WTC11 (cell line): ENCODE measurements around the gene SLAMF1. TPM values are rescaled to one million over a fixed set of nuclear protein-coding genes. Genes with fewer than 3 reads are reported as not detected.

Source experiments
- ATAC-seq: fragments of 200-7000 bp; cut with Tn5 transposase; 2 replicates; pipeline ENCODE4 v1.10.0; 2021; ENCODE audit warnings: mild to moderate bottlenecking, moderate library complexity
- CTCF ChIA-PET: fragments of 300-600 bp; sonication (Branson Sonifier 250); formaldehyde crosslinking; loops from one replicate; lab custom pipeline; 2021; ENCODE audit warnings: antibody characterized with exemption; lab: Charles Lee
- POLR2A ChIA-PET: fragments of 350-600 bp; sonication (Branson Sonifier 250); formaldehyde crosslinking; loops from one replicate; lab custom pipeline; 2021; ENCODE audit warnings: antibody characterized with exemption; lab: Charles Lee
- DNase-seq: peaks from one replicate; pipeline ENCODE4 v3.0.0; 2021; ENCODE audit warnings: low spot score
- H3K27ac Mint-ChIP-seq: 2 replicates; pipeline ENCODE4 v1.8.0; 2021; ENCODE audit warnings: mixed read lengths
- H3K27me3 Mint-ChIP-seq: 2 replicates; pipeline ENCODE4 v1.8.0; 2021; ENCODE audit warnings: low read depth, mild to moderate bottlenecking, moderate library complexity, mixed read lengths
- H3K36me3 Mint-ChIP-seq: 2 replicates; pipeline ENCODE4 v1.8.0; 2021; ENCODE audit warnings: mixed read lengths
- H3K4me1 Mint-ChIP-seq: 2 replicates; pipeline ENCODE4 v1.8.0; 2022; ENCODE audit warnings: mixed read lengths
- H3K4me3 Mint-ChIP-seq: 2 replicates; pipeline ENCODE4 v1.8.0; 2021; ENCODE audit warnings: mild to moderate bottlenecking, moderate library complexity, mixed read lengths
- H3K9me3 Mint-ChIP-seq: 2 replicates; pipeline ENCODE4 v1.8.0; 2021; ENCODE audit warnings: mixed read lengths
- AFF4 ChIP-seq: sonication (generic); formaldehyde crosslinking; IDR thresholded peaks from 2 replicates; pipeline ENCODE4 v1.8.1; 2023; ENCODE audit warnings: mild to moderate bottlenecking, missing genetic modification reagents, borderline replicate concordance
- CREM ChIP-seq: sonication (generic); formaldehyde crosslinking; IDR thresholded peaks from 2 replicates; pipeline ENCODE4 v1.8.1; 2022; ENCODE audit warnings: mild to moderate bottlenecking, missing genetic modification reagents, moderate library complexity
- FOXJ3 ChIP-seq: sonication (generic); formaldehyde crosslinking; IDR thresholded peaks from 2 replicates; pipeline ENCODE4 v1.9.0; 2021; ENCODE audit warnings: missing genetic modification reagents, mild to moderate bottlenecking, borderline replicate concordance
- FOXP1 ChIP-seq: sonication (generic); formaldehyde crosslinking; IDR thresholded peaks from 2 replicates; pipeline ENCODE4 v1.8.0; 2022; ENCODE audit warnings: missing genetic modification reagents, mild to moderate bottlenecking, moderate library complexity, borderline replicate concordance
- GRHL2 ChIP-seq: fragments of 250-450 bp; sonication (Bioruptor Pico); IDR thresholded peaks from 2 replicates; pipeline ENCODE4 v1.8.0; 2022; ENCODE audit warnings: mild to moderate bottlenecking, moderate library complexity; ENCODE audit not compliant: insufficient replicate concordance, severe bottlenecking
- HMGA2 ChIP-seq: fragments of 250-450 bp; sonication (Bioruptor Pico); IDR thresholded peaks from 2 replicates; pipeline ENCODE4 v1.4.0; 2021; ENCODE audit warnings: mild to moderate bottlenecking, moderate library complexity
- HMGXB4 ChIP-seq: sonication (generic); formaldehyde crosslinking; IDR thresholded peaks from 2 replicates; pipeline ENCODE4 v1.8.1; 2023; ENCODE audit warnings: mild to moderate bottlenecking, moderate library complexity, missing genetic modification reagents
- NFYB ChIP-seq: sonication (generic); formaldehyde crosslinking; conservative IDR thresholded peaks from 2 replicates; pipeline ENCODE4 v1.8.0; 2022; ENCODE audit warnings: low read depth, missing genetic modification reagents
- OVOL2 ChIP-seq: fragments of 250-450 bp; sonication (Bioruptor Pico); IDR thresholded peaks from 2 replicates; pipeline ENCODE4 v1.9.0; 2021; ENCODE audit warnings: mild to moderate bottlenecking, borderline replicate concordance
- PRDM15 ChIP-seq: sonication (generic); formaldehyde crosslinking; IDR thresholded peaks from 2 replicates; pipeline ENCODE4 v1.8.0; 2022; ENCODE audit warnings: missing genetic modification reagents
- PRRX2 ChIP-seq: fragments of 250-450 bp; sonication (Bioruptor Pico); IDR thresholded peaks from 2 replicates; pipeline ENCODE4 v1.8.0; 2021; ENCODE audit warnings: mild to moderate bottlenecking
- RORB ChIP-seq: fragments of 250-450 bp; sonication (Bioruptor Pico); IDR thresholded peaks from 2 replicates; pipeline ENCODE4 v1.9.0; 2021; ENCODE audit warnings: mild to moderate bottlenecking
- USF1 ChIP-seq: sonication (generic); formaldehyde crosslinking; IDR thresholded peaks from 2 replicates; pipeline ENCODE4 v1.8.0; 2022; ENCODE audit warnings: mild to moderate bottlenecking, missing genetic modification reagents
- ZBTB43 ChIP-seq: sonication (generic); formaldehyde crosslinking; IDR thresholded peaks from 2 replicates; pipeline ENCODE4 v1.8.1; 2023; ENCODE audit warnings: mild to moderate bottlenecking, missing genetic modification reagents
- ZMAT4 ChIP-seq: fragments of 250-450 bp; sonication (Bioruptor Pico); IDR thresholded peaks from 2 replicates; pipeline ENCODE4 v1.9.0; 2021; ENCODE audit warnings: mild to moderate bottlenecking
- ZNF281 ChIP-seq: sonication (generic); formaldehyde crosslinking; IDR thresholded peaks from 2 replicates; pipeline ENCODE4 v1.8.0; 2023; ENCODE audit warnings: mild to moderate bottlenecking, missing genetic modification reagents
- ZNF317 ChIP-seq: sonication (generic); formaldehyde crosslinking; IDR thresholded peaks from 2 replicates; pipeline ENCODE4 v1.8.1; 2023; ENCODE audit warnings: low read depth, mild to moderate bottlenecking, moderate library complexity, missing genetic modification reagents, borderline replicate concordance
- total RNA-seq: library from RNA; stranded (reverse); gene quantifications from 3 replicates; pipeline ENCODE4 v1.2.3, GENCODE V29; 2021

The SLAMF1 gene
- total RNA-seq, 1 experiment from 2014 or later, result 0.15 TPM

- TF ChIP-seq ZNF281 (CRISPR knock-in tag) (no peak), CREM (CRISPR knock-in tag) (no peak), USF1 (CRISPR knock-in tag) (no peak), FOXP1 (CRISPR knock-in tag) (no peak), AFF4 (CRISPR knock-in tag) (no peak), ZBTB43 (CRISPR knock-in tag) (no peak), ZMAT4 (CRISPR knock-in tag) (no peak)
Measured at GRCh38 chr1:160578525-160579191, 68.2 kb downstream of the SLAMF1 start (continued).

GRCh38 chr1:160578175-160578524, 68.7 kb downstream of the SLAMF1 start:
- POLR2A ChIA-PET, result no interaction called here
- H3K36me3 Mint-ChIP-seq, result no peaks in the 10 kb centered on the region
- ATAC-seq (no peak), DNase-seq (no peak)
- TF ChIP-seq PRRX2 (CRISPR knock-in tag) (no peak), OVOL2 (CRISPR knock-in tag) (no peak), FOXJ3 (CRISPR knock-in tag) (no peak), RORB (CRISPR knock-in tag) (no peak), HMGXB4 (CRISPR knock-in tag) (no peak), HMGA2 (CRISPR knock-in tag) (no peak), USF1 (CRISPR knock-in tag) (no peak), ZMAT4 (CRISPR knock-in tag) (no peak), GRHL2 (CRISPR knock-in tag) (no peak), PRDM15 (CRISPR knock-in tag) (no peak), ZNF317 (CRISPR knock-in tag) (no peak), NFYB (no peak)
- H3K9me3 Mint-ChIP-seq, result peaks cover 4% of the 10 kb centered on the region
- CTCF ChIA-PET, result no interaction called here
- no peak overlapping the region for H3K4me3 Mint-ChIP-seq
- H3K27me3 Mint-ChIP-seq, result peaks cover 5% of the 10 kb centered on the region; the same call in 1 of the 2 replicates
- no peaks in the 10 kb centered on the region for H3K4me1 Mint-ChIP-seq
- H3K27ac Mint-ChIP-seq, result no peak overlapping the region
